Mononuclear cell (primary cell): ENCODE data around the gene BRSK1. TPM values are rescaled to one million over a fixed set of nuclear protein-coding genes. Genes with fewer than 3 reads are reported as not detected.

ENCODE experiments used
- H3K27me3 ChIP-seq: 2 replicates; pipeline ENCODE4 v1.6.0; 2011; ENCODE audit warnings: low read length, control low read depth; ENCODE audit not compliant: insufficient read depth
- H3K4me1 ChIP-seq: 2 replicates; pipeline ENCODE4 v1.5.1; 2011; ENCODE audit warnings: mild to moderate bottlenecking, low read length, control low read depth; ENCODE audit not compliant: insufficient read depth
- H3K4me3 ChIP-seq: 2 replicates; pipeline ENCODE4 v1.5.1; 2011; ENCODE audit warnings: mild to moderate bottlenecking, low read length, moderate library complexity
- H3K9me3 ChIP-seq: 2 replicates; pipeline ENCODE4 v1.5.1; 2011; ENCODE audit warnings: low read depth, mild to moderate bottlenecking, control low read depth, low read length
- total RNA-seq: library from RNA; depleted of rRNA; stranded (reverse); fragments of >200 nt; gene quantifications from one replicate; pipeline ENCODE4 v1.2.3, GENCODE V29; 2012

BRSK1 gene
- total RNA-seq, 1 donor: 0.52 TPM

- Histone ChIP-seq H3K4me3 (no peak overlapping the region), H3K9me3 (no peaks in the 10 kb centered on the region), H3K27me3 (peaks cover 31% of the 10 kb centered on the region), H3K4me1 (peaks cover 8% of the 10 kb centered on the region)
These were observed 68.8 kb downstream of the BRSK1 start for GRCh38 chr19:55352549-55353145.

GRCh38 chr19:55353356-55353802 lies 69.6 kb downstream of the BRSK1 start:
- H3K27me3 ChIP-seq: peaks cover 31% of the 10 kb centered on the region
- H3K4me1 ChIP-seq: peaks cover 8% of the 10 kb centered on the region
- no peak overlapping the region for H3K4me3 ChIP-seq
- H3K9me3 ChIP-seq: no peaks in the 10 kb centered on the region

GRCh38 chr19:55353803-55354697 lies 70.3 kb downstream of the BRSK1 start:
- H3K4me3 ChIP-seq: no peak overlapping the region
- H3K4me1 ChIP-seq: peaks cover 8% of the 10 kb centered on the region
- no peaks in the 10 kb centered on the region for H3K9me3 ChIP-seq
- H3K27me3 ChIP-seq: peaks cover 31% of the 10 kb centered on the region

- no peak within 1 kb of the TSS for H3K4me3 ChIP-seq
- peaks cover 8% of the 10 kb centered on the region for H3K4me1 ChIP-seq
- H3K9me3 ChIP-seq: no peaks in the 10 kb centered on the region
- H3K27me3 ChIP-seq: peaks cover 31% of the 10 kb centered on the region
These were observed 71.0 kb downstream of the BRSK1 start, which contains the start of gene COX6B2 for GRCh38 chr19:55354698-55355212. TSS of gene COX6B2 (minus strand) at chr19:55354719. CDS start at chr19:55354521, 198 bp downstream.

GRCh38 chr19:55355213-55355821 lies 71.5 kb downstream of the BRSK1 start:
- H3K4me1 ChIP-seq: peaks cover 8% of the 10 kb centered on the region
- H3K27me3 ChIP-seq: peaks cover 31% of the 10 kb centered on the region
- H3K4me3 ChIP-seq: no peak overlapping the region
- H3K9me3 ChIP-seq: no peaks in the 10 kb centered on the region

- H3K4me3 ChIP-seq: no peak overlapping the region
- H3K27me3 ChIP-seq: peaks cover 11% of the 10 kb centered on the region
- no peaks in the 10 kb centered on the region for H3K9me3 ChIP-seq
- H3K4me1 ChIP-seq: peaks cover 4% of the 10 kb centered on the region
These were observed 74.7 kb downstream of the BRSK1 start for GRCh38 chr19:55358493-55358892.

GRCh38 chr19:55358943-55359908 lies 75.4 kb downstream of the BRSK1 start:
- Histone ChIP-seq H3K4me1 (no peaks in the 10 kb centered on the region), H3K4me3 (no peak overlapping the region), H3K9me3 (no peaks in the 10 kb centered on the region), H3K27me3 (peaks cover 8% of the 10 kb centered on the region)

GRCh38 chr19:55360902-55361301 lies 77.1 kb downstream of the BRSK1 start:
- no peaks in the 10 kb centered on the region for H3K9me3 ChIP-seq
- H3K4me1 ChIP-seq: no peaks in the 10 kb centered on the region
- H3K4me3 ChIP-seq: no peak overlapping the region
- H3K27me3 ChIP-seq: peaks cover under 1% of the 10 kb centered on the region

Other genes starting within 250 kb of the BRSK1 start
- 3.3 TPM for gene GP6, start 245.7 kb upstream of the BRSK1 start, total RNA-seq
- 6.8 TPM for gene RDH13, start 220.8 kb upstream of the BRSK1 start, total RNA-seq
- gene EPS8L1, start 208.1 kb upstream of the BRSK1 start, total RNA-seq: 0.84 TPM
- gene PPP1R12C, start 166.4 kb upstream of the BRSK1 start, total RNA-seq: 45.8 TPM
- gene TNNT1, start 134.8 kb upstream of the BRSK1 start, total RNA-seq: 9.7 TPM
- not detected for gene TNNI3, start 126.3 kb upstream of the BRSK1 start, total RNA-seq
- 0.52 TPM for gene DNAAF3, start 117.4 kb upstream of the BRSK1 start, total RNA-seq
- 0.63 TPM for gene SYT5, start 103.7 kb upstream of the BRSK1 start, total RNA-seq
- not detected for gene PTPRH, start 74.5 kb upstream of the BRSK1 start, total RNA-seq
- gene TMEM86B, start 55.2 kb upstream of the BRSK1 start, total RNA-seq: 2.0 TPM
- gene PPP6R1, start 25.0 kb upstream of the BRSK1 start, total RNA-seq: 62.5 TPM
- gene HSPBP1, start 3.9 kb upstream of the BRSK1 start, total RNA-seq: 7.9 TPM
- 2.0 TPM for gene TMEM150B, start 41.3 kb downstream of the BRSK1 start, total RNA-seq
- gene KMT5C, start 55.9 kb downstream of the BRSK1 start, total RNA-seq: 14.3 TPM
- gene COX6B2, start 70.7 kb downstream of the BRSK1 start, total RNA-seq: not detected
- not detected for gene GARIN5B, start 79.3 kb downstream of the BRSK1 start, total RNA-seq
- 0.10 TPM for gene IL11, start 86.5 kb downstream of the BRSK1 start, total RNA-seq
- not detected for gene TMEM190, start 92.8 kb downstream of the BRSK1 start, total RNA-seq
- 1.9 TPM for gene TMEM238, start 100.3 kb downstream of the BRSK1 start, total RNA-seq
- 605 TPM for gene RPL28, start 101.9 kb downstream of the BRSK1 start, total RNA-seq
- 20.7 TPM for gene UBE2S, start 123.8 kb downstream of the BRSK1 start, total RNA-seq
- not detected for gene SHISA7, start 159.3 kb downstream of the BRSK1 start, total RNA-seq
- gene ISOC2, start 177.6 kb downstream of the BRSK1 start, total RNA-seq: 4.5 TPM
- not detected for gene C19orf85, start 180.8 kb downstream of the BRSK1 start, total RNA-seq
- gene ZNF628, start 192.6 kb downstream of the BRSK1 start, total RNA-seq: 3.5 TPM
- gene NAT14, start 201.2 kb downstream of the BRSK1 start, total RNA-seq: 1.9 TPM
- 0.10 TPM for gene SSC5D, start 204.4 kb downstream of the BRSK1 start, total RNA-seq